HG03432 (cell line): ENCODE data around the gene LY9.

Experiments
- ATAC-seq: cut with Tn5 transposase; IDR thresholded peaks from one replicate; pipeline ENCODE4 v1.9.1; 2021; ENCODE audit warnings: mild to moderate bottlenecking, moderate library complexity; ENCODE audit not compliant: unreplicated experiment

LY9 gene

GRCh38 chr1:160800645-160801408 lies 4.9 kb downstream of the LY9 start:
- ATAC-seq: no peak

- ATAC-seq: no peak
Measured at GRCh38 chr1:160801836-160802580, 6.0 kb downstream of the LY9 start.

DNA sequence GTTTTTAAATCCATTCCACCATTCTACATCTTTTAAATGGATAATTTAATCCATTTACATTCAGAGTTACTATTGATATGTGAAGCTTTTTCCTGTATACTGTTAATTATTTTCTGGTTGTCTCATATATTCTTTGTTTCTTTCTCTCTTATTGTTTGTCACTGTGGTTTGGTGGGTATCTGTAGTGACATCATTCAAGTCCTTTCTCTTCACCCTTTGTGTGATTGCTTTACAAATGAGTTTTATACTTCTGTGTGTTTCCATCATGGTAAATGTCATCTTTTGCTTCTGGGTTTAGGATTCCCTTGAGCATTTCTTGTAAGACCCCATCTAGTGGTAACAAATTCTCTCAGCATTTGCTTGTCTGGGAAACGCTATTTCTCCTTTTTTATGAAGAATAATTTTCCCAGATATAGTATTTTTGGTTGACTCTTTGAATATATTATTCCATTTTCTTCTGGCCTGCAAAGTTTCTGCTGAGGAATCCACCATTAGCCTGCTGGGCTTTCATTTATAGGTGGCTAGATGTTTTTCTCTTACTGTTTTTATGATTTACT lies 10.2 kb downstream of the LY9 start:
- ATAC-seq: no peak

DNA sequence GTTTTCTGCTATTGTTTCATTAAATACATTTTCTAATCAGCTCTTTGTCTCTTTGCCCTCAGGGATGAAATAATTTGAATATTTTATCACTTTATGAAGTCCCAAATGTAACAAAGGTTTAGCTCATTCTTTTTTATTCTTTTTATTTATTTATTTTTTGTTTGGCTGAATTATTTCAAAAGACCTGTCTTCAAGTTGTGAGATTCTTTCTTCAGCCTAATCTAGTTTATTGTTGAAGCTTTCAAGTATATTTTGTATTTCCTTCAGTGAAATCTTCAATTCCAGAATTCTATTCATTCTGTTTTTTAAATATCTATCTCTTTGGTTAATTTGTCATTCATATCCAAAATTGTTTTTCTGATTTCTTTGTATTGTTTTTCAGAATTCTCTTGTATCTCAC lies 10.8 kb downstream of the LY9 start:
- no peak for ATAC-seq

DNA sequence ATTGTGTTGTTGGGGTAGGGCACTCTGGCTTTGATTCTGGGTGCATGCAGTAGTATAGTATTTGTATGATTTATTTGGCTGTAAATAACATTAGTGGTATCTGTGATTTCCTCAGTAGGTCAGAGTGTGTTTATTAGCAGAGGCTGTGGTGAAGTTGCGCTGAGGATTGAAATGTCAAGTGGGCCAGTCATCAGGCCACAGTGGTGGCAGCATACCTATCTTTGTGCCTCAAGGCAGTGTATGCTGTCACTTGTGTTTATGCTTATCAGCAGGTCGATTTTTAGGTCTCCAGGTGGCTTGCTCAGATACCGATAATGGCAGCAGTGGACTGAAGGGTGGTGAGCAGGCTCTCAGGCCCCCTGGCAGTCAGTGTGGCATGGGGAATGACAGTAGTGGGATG lies 11.3 kb downstream of the LY9 start:
- no peak for ATAC-seq

DNA sequence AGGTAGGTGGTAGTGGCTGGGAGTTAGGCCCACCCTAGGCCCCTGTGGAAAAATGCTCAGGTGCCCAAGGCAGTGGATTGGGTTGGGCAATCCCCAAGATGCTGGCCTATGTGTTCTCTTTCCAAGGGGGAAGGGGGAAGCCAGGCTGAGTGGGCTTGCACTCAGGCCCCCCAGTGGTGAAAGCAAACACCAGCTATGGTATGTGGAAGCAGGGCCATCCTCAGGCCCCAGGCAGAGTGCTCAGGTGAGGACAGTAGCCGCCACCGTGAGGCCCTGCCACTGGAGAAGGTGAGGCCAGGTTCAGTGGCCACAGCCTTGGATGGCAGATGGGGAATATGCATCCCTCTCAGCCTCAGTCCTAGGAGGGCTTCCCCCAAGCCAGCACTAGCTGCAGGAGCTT lies 11.8 kb downstream of the LY9 start:
- ATAC-seq: no peak

DNA sequence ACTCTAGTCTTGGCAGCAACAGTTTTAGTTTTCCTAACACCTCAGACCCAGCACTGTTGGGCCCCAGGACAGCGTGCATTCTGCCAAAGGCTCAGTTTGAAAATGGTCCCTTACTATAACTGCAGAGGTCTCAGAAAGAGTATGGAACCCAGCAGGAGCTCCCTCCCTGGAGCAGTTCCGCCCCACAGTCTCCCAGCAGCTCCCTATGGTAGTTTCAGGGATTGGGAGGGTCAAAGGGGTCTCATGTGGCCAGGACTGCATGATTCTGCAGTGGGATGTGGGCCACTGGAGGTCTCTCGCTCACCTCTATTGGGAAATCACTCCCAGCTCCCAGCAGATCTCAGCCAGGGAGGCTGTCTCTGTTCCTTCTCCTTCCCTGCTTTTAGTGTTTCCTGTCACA lies 12.3 kb downstream of the LY9 start:
- no peak for ATAC-seq

DNA sequence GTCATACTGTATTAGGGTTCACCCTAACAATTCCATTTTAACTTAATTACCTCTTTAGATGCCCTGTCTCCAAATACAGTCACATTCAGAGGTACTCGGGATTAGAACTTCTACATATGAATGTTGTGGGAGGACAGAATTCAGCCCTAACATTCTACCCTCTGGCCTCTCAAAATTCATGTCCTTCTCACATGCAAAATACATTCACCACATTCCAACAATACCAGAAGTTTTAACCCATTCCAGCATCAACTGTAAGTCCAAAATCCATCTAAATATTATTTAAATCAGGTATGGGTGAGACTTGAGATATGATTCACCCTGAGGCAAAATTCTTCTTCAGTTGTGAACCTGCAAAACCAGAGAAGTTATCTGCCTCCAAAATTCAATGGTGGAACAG lies 14.5 kb downstream of the LY9 start:
- no peak for ATAC-seq

DNA sequence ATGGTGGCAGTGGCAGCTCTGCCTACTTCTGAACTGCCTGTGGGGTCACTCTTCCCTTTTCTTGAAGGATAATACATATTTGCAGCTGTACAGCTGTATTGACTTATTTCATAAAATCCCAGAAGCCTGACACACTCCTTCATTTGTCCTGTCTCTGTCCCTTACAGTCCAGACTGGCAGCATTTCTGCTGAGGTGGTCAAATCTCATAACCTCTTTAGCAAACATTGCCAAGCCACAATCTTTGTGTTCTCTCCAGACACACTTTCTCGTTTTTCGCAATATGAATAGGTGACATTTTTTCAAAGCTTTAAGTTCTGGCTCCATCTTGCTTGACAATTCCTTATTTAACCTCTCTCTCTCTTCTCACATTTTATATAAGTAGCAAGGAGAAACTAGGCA lies 15.2 kb downstream of the LY9 start:
- ATAC-seq: no peak

- no peak for ATAC-seq
Measured at GRCh38 chr1:160813215-160813614, 17.2 kb downstream of the LY9 start.

DNA sequence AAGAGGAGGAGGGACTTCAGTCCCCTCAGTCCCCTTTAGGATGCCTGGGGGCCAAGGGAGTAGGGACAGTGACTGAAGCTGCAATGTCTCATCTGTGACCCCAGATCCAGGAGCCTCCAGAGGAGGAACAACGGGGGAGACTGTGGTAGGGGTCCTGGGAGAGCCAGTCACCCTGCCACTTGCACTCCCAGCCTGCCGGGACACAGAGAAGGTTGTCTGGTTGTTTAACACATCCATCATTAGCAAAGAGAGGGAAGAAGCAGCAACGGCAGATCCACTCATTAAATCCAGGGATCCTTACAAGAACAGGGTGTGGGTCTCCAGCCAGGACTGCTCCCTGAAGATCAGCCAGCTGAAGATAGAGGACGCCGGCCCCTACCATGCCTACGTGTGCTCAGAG lies 18.3 kb downstream of the LY9 start:
- no peak for ATAC-seq

GRCh38 chr1:160814856-160815255 lies 18.9 kb downstream of the LY9 start:
- no peak for ATAC-seq

GRCh38 chr1:160818207-160818937 lies 22.4 kb downstream of the LY9 start:
- no peak for ATAC-seq

GRCh38 chr1:160819186-160819585 lies 23.2 kb downstream of the LY9 start:
- no peak for ATAC-seq

DNA sequence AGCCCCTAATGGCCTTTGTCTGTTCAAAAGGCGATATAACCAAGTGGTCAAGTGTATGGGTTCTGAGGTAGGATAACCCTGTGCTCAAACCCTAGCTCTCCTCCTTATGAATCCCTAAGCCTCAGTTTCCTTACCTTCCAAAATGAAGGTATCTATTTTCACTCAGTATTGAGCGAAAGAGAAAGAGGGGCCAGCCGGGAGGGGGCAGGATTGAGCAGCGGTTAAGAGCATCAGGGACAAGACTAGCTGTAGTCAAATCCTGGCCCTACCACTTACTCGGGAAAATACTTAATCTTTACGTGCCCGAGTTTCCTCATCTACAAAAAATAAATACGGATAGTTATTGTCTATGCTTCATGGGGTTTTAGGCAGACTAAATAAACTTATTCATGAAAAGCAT lies 25.7 kb downstream of the LY9 start:
- no peak for ATAC-seq

DNA sequence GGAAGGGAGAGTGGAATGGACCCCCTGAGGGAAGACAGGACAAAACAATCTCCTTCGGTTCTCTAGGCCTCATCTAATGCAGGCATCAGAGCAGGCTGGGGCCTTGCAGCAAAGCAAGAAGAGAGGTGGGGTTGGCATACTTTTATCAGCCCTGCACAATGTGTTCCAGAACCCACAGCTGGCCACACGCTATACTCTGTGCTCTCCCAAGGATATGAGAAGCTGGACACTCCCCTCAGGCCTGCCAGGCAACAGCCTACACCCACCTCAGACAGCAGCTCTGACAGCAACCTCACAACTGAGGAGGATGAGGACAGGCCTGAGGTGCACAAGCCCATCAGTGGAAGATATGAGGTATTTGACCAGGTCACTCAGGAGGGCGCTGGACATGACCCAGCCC lies 27.3 kb downstream of the LY9 start:
- ATAC-seq: no peak

DNA sequence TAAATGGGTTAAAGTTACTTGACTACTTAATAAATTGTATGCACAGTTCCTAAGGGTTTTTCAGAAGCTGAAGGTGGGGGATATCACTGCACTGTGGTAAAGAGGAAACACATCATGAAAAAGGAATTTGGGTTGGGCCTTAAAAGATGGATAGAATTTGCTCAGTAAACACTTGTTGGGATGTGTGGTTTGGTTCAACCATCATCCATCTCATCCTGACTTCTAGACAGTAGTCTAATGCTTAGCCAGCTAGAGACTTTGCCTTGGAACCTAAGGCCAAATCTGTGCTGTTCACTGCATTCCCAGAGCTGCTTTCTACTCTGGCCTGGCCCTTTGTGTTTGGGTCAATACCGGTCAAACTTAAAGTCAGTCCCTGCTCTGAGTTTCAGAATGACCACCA lies 30.6 kb downstream of the LY9 start:
- no peak for ATAC-seq

DNA sequence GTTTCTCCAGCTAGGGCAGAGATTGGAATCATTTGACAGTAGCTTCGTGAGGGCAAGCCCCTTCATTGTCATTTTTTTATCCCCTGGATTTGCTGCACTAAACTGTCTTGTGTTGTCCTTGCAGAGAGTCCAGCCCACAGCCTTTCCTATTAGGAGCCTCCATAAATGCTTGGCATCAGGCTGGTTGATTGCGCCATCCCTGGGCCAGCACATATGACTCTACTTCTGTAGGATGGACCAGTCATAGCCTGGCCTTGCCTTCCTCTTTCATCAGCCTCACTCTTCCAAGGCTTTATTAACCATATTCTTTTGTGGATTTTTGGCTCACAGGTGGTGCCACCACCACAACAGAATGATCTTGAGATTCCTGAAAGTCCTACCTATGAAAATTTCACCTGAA lies 31.4 kb downstream of the LY9 start:
- no peak for ATAC-seq

DNA sequence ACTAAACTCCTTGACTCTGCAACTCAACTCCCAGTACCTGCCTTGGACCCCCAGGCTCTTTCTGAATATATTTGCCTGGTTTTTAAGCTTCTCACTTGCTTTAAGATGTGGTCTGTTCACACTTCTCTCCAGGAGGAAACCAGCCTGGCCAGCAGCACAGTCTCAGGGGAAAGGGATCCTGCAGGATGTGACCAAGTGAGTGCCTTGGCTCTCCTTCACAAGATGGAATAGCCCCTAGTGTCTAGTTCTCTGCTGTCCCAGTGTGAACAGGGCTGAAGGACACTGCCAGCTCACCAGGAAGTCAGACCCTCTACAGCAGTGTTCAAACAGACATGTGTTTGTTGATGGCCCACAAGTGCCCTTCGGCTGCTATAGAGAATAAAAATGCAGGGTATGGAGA lies 33.8 kb downstream of the LY9 start:
- ATAC-seq: no peak

DNA sequence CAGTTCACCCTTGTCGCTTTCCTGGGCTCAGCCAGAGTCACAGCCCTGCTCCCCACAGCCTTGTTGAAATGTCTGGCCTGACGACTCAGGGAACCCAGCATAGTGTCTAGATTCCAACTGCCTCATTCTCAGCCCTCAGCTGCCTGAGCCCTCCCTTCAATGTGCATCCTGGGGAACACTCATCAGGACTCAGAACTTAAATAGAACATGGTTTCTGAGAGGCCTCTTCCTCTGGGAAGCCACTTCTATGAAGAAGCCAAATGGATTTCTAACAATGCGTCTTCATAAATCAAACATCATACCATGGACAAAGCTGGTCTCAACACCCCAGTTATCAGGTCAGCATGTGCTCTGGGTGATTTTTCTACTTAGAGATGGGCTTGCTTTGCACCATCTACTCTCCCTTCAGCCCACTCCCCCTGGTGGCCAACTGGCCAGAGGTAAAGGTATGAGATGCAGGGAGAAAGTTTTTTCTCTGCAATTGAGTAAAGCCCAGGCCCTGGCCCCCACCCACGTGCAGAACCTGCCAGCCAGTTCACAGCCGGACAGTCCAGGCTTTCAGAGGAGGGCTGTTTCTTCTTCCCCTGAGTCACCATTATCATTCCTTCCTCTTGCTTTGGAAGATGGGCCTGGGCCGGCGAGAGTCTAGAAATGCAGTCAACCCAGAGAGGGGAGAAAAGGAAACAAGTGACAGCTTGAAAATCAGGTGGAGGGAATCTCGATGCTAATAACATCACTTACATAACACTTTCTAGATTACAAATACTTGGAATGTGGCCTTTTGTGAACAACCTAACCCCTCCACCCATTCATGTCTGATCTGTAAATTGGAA lies 34.6 kb downstream of the LY9 start:
- ATAC-seq: peak; percentile 60
